ENCODE data around the gene TRIM17.

The TRIM17 gene

GRCh38 chr1:228417061-228417460 lies 400 bp upstream of the TRIM17 start:
- no peak for DNase-seq

DNA sequence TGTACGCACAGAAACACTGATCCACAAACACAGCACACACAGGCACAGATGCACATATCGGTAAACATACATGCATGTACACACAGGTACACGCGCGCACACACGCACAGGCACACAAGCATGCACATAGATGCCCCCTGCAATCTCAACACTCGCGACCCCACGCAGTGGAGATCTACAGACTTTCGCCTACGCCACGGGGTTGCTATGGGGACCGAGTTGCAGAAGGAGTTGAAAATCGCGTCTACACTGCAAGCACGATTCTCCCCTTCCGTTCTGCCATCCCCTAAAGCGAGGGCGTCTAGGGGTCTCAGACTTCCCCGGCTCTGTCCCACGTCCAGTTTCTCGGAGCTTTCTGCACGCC lies 826 bp downstream of the TRIM17 start:
- DNase-seq: no peak

GRCh38 chr1:228415221-228415620 lies 1.4 kb downstream of the TRIM17 start:
- DNase-seq: no peak

GRCh38 chr1:228414511-228415211 lies 2.0 kb downstream of the TRIM17 start:
- no peak for DNase-seq

GRCh38 chr1:228413241-228414010 lies 3.2 kb downstream of the TRIM17 start:
- no peak for DNase-seq

GRCh38 chr1:228411548-228412430 lies 4.9 kb downstream of the TRIM17 start:
- no peak for DNase-seq

DNA sequence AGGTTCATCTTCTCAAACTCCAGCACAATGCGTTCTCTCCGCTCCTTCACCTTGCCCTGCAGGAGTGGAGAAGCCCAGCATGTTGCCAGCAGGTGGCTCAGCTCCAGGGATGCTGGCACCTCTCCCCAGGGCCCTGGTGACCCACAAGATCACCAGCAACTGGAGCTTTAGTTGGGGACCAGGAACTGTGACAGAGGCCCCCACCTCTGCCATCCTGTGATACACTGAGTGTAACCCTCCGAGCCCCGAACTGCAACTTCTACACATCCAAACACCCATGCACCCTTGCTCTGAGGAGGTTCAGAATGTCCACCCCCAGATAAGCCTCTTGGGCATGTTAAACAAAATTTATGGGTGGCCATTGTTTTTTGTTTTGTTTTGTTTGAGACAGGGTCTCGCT lies 5.5 kb downstream of the TRIM17 start:
- no peak for DNase-seq

GRCh38 chr1:228410671-228411070 lies 6.0 kb downstream of the TRIM17 start:
- DNase-seq: no peak

- no peak for DNase-seq
Measured at GRCh38 chr1:228410015-228410414, 6.6 kb downstream of the TRIM17 start.

DNA sequence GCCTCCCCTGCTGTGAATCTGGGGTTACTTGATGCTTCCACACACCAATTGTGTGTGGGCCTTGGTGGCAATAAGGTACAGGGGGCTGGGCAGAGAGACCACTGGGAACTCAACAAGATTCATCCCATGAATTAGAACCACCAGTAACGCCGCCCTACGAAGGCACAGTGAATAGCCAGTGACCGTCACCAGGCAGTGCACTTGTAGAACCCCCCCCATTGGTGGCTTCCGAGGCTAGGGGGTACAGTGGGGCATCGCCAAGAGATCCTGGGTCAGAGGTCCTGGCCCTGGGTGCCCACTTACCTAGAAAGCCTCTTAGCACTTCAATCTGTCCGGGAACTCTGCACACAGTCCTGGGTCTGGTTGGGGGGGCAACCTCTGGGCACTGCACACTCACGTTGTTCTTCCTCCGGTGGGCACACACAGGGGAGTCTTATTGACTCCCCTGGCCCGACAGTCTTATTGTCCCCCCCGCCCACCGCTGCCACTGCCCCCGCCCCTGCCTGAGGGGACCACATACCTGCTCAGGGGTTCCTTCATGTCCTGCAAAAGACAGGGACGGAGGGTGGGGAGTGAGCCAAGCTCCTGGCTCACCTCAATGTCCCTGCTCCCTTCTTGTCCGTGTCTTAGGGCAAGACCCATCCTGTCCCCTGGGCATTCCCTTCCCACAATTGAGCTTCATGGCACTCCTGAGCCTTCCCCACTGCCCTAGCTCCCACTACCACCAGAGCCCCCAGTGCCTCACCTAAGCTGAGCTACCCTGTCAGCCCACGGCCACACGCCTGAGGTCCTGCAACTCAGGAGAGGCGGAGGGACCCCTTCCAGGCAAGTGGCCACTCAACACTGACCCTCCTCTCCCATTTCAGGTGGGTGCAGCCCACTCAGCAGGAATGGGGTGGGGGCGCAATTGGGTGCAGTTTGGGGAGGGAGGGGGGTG lies 7.5 kb downstream of the TRIM17 start:
- no peak for DNase-seq

DNA sequence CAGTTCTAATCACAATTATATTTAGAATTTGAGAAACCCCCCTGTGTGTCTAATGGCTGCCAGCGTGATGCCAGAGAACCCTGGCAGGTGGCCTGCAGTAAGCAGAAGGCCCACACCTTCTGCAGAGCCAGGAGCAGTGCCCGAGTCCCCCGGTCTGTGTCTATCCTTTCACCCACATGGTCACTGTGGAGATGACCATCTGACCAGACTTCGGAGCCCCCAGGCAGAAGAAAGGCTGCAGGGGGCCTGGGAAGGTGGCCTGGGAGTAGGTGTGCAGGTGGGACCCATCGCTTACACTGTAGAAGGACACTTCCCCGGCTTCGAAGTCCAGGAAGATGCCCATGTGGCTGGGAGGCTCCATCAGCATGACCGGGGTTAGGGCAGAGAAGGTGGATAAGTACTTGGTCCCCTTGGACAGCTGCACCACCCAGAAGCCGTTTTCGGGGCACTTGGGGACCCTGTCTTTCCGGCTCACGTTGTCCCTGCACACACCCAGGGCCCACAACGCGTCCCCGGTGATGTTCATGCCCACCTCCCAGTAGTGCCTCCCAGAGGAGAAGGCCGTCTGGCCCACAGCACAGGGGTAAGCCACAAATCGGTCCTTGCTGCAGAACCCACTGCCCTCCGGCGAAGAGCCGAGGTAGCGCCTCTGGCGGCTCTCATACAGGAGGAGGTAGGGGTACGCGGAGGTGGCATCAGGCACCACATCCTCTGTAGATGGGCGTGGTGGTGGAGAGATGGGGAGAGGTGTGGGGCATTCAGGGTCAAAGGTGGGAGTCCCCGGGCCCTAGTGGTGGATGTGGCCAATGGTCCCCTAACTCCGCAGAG lies 8.4 kb downstream of the TRIM17 start:
- no peak for DNase-seq

DNA sequence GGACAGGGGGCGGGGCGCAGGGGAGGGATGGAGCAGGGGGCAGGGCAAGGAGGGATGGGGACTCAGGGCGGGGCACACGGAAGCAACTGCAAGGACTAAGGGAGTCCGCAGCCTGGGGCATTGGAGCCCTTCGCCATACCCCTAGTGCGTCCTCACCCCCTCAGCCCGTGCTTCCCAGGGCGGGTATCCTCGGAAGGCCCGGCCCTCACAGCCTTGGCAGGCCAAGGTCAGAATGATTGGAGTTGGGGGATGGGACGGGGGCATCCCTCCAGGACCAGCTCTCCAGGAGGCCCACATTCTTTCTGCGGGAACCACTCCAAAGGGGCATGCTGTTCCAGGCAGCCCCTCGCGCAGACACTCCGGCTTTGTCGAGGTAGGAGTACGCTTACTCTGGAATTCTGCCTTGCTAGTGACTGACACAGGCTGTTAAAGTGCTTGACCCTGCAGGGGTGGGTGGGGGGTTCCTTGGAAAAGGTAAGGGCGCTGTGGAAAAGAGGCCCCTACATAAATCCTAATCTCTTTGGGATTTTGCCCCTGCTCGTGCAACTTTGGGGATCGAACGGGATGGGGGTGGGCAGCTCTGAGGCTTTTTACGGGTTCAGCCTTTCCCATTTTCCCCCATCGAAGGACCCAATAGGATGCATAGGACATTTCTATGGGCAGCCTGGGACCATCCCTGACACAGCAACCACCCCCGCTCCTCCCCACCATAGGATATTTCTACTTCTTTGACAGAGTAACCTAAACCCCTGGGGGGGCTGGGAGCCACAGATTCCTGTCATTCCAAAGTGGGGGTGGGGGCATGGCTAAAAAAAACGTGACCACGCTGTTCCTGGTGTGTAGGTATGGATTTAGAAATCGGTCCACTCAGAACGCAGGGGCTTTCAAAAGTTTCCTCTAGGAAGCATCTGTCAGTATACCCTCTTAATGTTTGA lies 9.3 kb downstream of the TRIM17 start:
- no peak for DNase-seq

- no peak for DNase-seq
Measured at GRCh38 chr1:228405979-228406228, 10.8 kb downstream of the TRIM17 start.

GRCh38 chr1:228405200-228405978 lies 11.3 kb downstream of the TRIM17 start:
- DNase-seq: no peak

DNA sequence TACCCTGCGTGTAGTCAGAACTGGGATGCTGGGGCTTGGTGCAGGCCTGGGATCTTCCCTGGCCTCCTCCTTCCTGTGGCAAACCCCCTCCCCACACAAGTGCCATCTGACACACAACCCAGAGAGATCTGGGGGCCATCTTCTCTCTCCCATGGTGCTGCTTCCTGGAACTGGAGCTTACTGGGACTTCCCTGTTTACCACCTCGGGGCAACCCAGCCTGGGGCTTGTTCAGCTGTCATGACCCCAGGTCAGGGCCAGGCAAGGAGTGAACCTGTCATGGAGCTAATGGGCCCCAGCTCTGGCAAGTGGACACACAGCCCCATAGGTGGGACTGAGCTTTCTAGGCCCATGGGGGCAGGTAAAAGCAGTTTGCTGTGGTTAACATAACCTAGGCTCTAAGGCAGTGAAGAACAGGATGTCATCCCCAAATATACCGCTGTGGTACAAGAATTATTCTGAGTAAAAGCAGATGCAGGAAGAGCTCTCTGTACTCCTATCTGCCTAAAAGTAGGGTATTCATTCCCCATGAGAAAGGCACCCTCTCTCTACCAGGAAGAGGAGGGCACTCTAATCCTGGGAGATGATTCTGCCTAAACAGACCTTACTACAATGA lies 12.4 kb downstream of the TRIM17 start:
- no peak for DNase-seq

DNA sequence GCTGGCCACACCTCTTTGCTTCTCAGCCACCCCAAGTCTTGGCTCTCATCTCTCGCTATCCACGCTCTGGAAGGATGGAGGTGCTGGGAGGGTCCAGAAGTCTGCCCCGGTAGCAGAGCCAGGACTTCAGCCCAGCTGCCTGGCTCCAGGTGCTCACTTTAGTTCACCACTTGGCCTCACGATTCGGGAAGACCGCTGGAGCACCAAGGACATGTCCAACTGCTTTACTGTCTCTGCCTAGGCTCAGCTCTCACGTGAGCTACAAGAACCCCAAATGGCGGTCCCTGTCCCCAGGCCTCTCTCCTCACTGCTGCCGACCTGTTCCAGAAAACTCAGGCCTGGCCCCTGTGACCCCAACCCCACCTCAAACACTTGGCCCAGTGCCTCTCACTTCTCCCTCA lies 13.4 kb downstream of the TRIM17 start:
- no peak for DNase-seq

- DNase-seq: no peak
Measured at GRCh38 chr1:228402641-228403025, 14.0 kb downstream of the TRIM17 start.

DNA sequence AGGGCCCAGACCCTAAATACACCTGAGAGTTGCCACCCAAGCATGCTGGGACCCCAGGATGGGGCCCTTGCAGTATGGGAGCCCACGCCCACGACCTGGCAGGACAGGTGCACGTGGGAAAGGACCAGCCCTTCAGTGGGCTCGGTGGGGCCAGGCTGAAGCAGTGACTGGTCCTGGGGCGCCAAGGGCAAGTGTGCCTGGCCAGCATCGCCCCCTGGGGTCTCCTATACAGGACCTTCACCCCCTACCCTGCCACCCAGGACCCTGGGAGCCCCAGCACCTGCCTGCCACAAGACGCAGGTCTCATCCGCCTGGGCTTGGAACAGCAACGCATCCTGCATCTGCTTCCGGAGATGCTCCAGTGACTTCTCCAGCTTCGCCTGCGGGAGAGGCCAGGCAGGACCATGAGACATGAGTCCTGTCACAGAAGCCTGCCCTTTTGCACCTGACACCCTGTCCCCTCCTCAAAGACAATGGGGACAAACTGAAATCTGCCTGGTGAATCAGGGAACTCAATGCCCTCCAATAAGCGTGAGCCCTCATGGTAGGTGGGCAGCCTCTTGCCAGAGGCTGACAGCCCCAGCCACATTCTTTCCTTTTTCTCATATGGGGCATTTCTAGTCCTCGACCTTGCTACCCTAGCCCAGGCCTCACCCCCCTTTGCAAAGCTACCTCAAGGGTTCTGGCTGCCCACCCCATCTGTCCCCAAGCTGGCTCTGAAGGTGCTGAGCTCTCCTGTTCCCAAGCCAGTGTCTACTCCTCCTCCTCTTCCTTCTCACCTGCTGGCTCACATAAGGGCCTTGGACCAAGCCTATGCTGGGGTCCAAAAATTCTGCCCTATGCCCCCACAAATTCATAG lies 14.7 kb downstream of the TRIM17 start:
- no peak for DNase-seq
